ENCODE measurements around the gene UBC. TPM values are rescaled to one million over a fixed set of nuclear protein-coding genes. Genes with fewer than 3 reads are reported as not detected.

Gene UBC
- total and polyA plus RNA-seq, 2 donors (not counting 1 experiment from before 2014, with no cell fraction given), result 953 to 4,477 TPM

DNA sequence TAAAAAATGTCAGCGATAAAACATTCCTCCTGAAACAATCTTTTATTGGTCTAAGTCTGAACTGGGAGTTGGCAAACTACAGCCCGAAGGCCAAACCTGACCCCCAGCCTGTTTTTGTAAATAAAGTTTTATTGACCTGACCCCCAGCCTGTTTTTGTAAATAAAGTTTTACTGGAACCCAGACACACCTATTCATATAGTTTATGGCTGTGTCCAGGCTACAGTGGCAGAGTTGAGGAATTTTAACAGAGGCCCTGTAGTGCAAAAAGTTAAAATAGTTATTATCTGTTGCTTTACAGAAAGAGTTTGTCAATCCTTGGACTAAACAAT lies 38.7 kb downstream of the UBC start:
- Mint-ChIP-seq H3K4me1 (peaks cover 1% of the 10 kb centered on the region), H3K4me3 (no peak overlapping the region), H3K9me3 (ENCODE audit: insufficient read depth) (no peaks in the 10 kb centered on the region), H3K27ac (no peak overlapping the region), H3K27me3 (no peaks in the 10 kb centered on the region)
- CTCF ChIA-PET, result no interaction called here
- Histone ChIP-seq H3K4me2 (replicated peaks; ENCODE audit: low read depth, low read length, poor library complexity, severe bottlenecking) (no peak overlapping the region), H4K20me1 (ENCODE audit: control insufficient read depth, insufficient read depth, low read length, poor library complexity, severe bottlenecking) (no peaks in the 10 kb centered on the region), H3K9ac (ENCODE audit: low read length) (no peak overlapping the region), H3K27me3 (replicated peaks in 1 of 4; ENCODE audit: control extremely low read depth in 1 of 4, control insufficient read depth in 3 of 4, insufficient read depth in 4 of 4, low read length in 3 of 4) (peaks cover 0 to 3% (median 0%) of the 10 kb centered on the region in 4 experiments), H3K27ac (ENCODE audit: low read length in 2 of 2) (no peak overlapping the region), H3K36me3 (replicated peaks in 1 of 2; ENCODE audit: control extremely low read depth in 1 of 2, control insufficient read depth in 1 of 2, extremely low read depth in 1 of 2, insufficient read depth in 2 of 2, low read length in 1 of 2) (no peaks in the 10 kb centered on the region), H3K4me1 (ENCODE audit: control insufficient read depth in 2 of 2, insufficient read depth in 2 of 2, low read length in 2 of 2) (peaks cover 0 to 9% of the 10 kb centered on the region in 2 donors), H3K9me3 (ENCODE audit: control extremely low read depth in 1 of 3, control insufficient read depth in 2 of 3, insufficient read depth in 1 of 3, low read length in 2 of 3) (no peaks in the 10 kb centered on the region), H3K4me3 (ENCODE audit: control extremely low read depth in 1 of 5, extremely low read depth in 1 of 5, insufficient read depth in 1 of 5, low read depth in 2 of 5, low read length in 4 of 5) (no peak overlapping the region), H3K79me2 (ENCODE audit: control insufficient read depth, insufficient read depth, low read length) (no peaks in the 10 kb centered on the region), H2AFZ (ENCODE audit: insufficient read depth, low read depth, low read length, poor library complexity, severe bottlenecking) (no peak overlapping the region)
- ATAC-seq (ENCODE audit: low read depth) (no peak), DNase-seq (no peak)
- intact Hi-C loops (cut with micrococcal nuclease), result no loop called here
- TF ChIP-seq, protein P1, sequence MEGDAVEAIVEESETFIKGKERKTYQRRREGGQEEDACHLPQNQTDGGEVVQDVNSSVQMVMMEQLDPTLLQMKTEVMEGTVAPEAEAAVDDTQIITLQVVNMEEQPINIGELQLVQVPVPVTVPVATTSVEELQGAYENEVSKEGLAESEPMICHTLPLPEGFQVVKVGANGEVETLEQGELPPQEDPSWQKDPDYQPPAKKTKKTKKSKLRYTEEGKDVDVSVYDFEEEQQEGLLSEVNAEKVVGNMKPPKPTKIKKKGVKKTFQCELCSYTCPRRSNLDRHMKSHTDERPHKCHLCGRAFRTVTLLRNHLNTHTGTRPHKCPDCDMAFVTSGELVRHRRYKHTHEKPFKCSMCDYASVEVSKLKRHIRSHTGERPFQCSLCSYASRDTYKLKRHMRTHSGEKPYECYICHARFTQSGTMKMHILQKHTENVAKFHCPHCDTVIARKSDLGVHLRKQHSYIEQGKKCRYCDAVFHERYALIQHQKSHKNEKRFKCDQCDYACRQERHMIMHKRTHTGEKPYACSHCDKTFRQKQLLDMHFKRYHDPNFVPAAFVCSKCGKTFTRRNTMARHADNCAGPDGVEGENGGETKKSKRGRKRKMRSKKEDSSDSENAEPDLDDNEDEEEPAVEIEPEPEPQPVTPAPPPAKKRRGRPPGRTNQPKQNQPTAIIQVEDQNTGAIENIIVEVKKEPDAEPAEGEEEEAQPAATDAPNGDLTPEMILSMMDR (IDR thresholded peaks at IDR 0.05), result no peak
- TF ChIP-seq EZH2 (IDR thresholded peaks at IDR 0.05; ENCODE audit: borderline replicate concordance, insufficient read depth, low read depth, low read length, poor library complexity, severe bottlenecking), result no peak
- WGBS (ENCODE audit: insufficient coverage), result no CpG with 5 or more reads among the region's 2 CpGs
- POLR2A ChIA-PET, result no interaction called here

DNA sequence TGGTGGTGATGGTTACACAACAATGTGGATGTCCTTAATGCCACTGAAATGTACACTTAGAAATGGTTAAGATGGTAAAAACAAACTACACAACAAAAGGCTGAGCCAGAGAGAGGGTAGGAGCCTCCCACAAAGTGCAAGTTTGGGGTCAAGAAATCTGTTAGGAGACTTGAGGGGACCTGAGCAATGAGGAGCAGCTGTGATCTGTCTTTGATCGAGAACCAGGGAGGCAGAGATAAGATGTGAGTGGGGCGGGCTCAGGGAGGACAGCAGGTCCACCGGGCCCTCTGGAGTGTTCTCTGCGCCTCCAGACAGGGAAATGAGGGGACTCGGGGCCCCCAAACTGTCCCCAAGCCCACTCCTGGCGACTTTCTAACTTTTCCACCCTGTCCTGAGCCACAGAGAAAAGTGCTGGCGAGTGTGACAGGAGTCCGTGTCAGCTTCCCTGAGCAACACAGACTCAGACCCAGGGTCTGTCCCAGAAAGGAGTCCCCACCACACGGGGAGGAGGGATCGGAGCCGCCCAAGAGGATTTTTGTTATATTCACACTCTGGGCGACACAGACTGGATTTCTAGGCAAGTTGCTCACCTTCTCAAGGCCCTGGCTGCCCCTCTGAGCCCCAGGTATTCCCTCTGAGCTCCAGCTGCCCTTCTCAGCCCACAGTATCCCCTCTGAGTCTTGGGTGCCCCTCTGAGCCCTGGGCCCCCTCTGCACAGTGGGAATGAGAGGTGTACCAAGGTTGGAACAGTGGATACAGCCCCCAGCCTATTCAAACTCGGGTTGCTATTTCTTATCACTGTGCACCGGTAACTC lies 39.3 kb downstream of the UBC start:
- intact Hi-C loops (cut with micrococcal nuclease), result no loop called here
- Histone ChIP-seq H3K27me3 (replicated peaks in 1 of 4; ENCODE audit: control extremely low read depth in 1 of 4, control insufficient read depth in 3 of 4, insufficient read depth in 4 of 4, low read length in 3 of 4) (peaks cover 0 to 3% (median 0%) of the 10 kb centered on the region in 4 experiments), H3K4me2 (replicated peaks; ENCODE audit: low read depth, low read length, poor library complexity, severe bottlenecking) (no peak overlapping the region), H3K79me2 (ENCODE audit: control insufficient read depth, insufficient read depth, low read length) (no peaks in the 10 kb centered on the region), H3K4me1 (ENCODE audit: control insufficient read depth in 2 of 2, insufficient read depth in 2 of 2, low read length in 2 of 2) (peaks cover under 1 to 9% of the 10 kb centered on the region in 2 donors), H2AFZ (ENCODE audit: insufficient read depth, low read depth, low read length, poor library complexity, severe bottlenecking) (no peak overlapping the region), H3K4me3 (ENCODE audit: control extremely low read depth in 1 of 5, extremely low read depth in 1 of 5, insufficient read depth in 1 of 5, low read depth in 2 of 5, low read length in 4 of 5) (no peak overlapping the region), H3K36me3 (replicated peaks in 1 of 2; ENCODE audit: control extremely low read depth in 1 of 2, control insufficient read depth in 1 of 2, extremely low read depth in 1 of 2, insufficient read depth in 2 of 2, low read length in 1 of 2) (no peaks in the 10 kb centered on the region), H3K9me3 (ENCODE audit: control extremely low read depth in 1 of 3, control insufficient read depth in 2 of 3, insufficient read depth in 1 of 3, low read length in 2 of 3) (no peaks in the 10 kb centered on the region), H3K27ac (ENCODE audit: low read length in 2 of 2) (no peak overlapping the region), H3K9ac (ENCODE audit: low read length) (no peak overlapping the region), H4K20me1 (ENCODE audit: control insufficient read depth, insufficient read depth, low read length, poor library complexity, severe bottlenecking) (no peaks in the 10 kb centered on the region)
- WGBS (ENCODE audit: insufficient coverage), result 98% methylated on average over 10 of the region's 14 CpGs
- DNase-seq (no peak), ATAC-seq (ENCODE audit: low read depth) (no peak)
- no peak for TF ChIP-seq EZH2 (IDR thresholded peaks at IDR 0.05; ENCODE audit: borderline replicate concordance, insufficient read depth, low read depth, low read length, poor library complexity, severe bottlenecking)
- TF ChIP-seq, protein P1 (IDR thresholded peaks at IDR 0.05), result no peak
- peaks cover under 1% of the 10 kb centered on the region for H3K4me1 Mint-ChIP-seq
- no peak overlapping the region for H3K4me3 Mint-ChIP-seq
- no peaks in the 10 kb centered on the region for H3K9me3 Mint-ChIP-seq (ENCODE audit: insufficient read depth)
- ChIA-PET POLR2A (no interaction called here), CTCF (no interaction called here)
- no peak overlapping the region for H3K27ac Mint-ChIP-seq
- no peaks in the 10 kb centered on the region for H3K27me3 Mint-ChIP-seq
